Uterus (tissue), 2 donors: Measurements from ENCODE around the gene SEMA6C.

ENCODE experiments used
- CTCF ChIP-seq, 4 experiments: fragments of 200-600 bp in 2 of 4; fragments of 450-650 bp in 2 of 4; sonication (generic) in 2 of 4; IDR thresholded peaks; one replicate each; pipeline ENCODE4 v1.5.1; 2016 to 2019; ENCODE audit warnings: antibody characterized with exemption in 4 of 4, mild to moderate bottlenecking in 2 of 4, moderate library complexity in 1 of 4
- POLR2A ChIP-seq, 2 donors: fragments of 450-650 bp; IDR thresholded peaks; one replicate each; pipeline ENCODE4 v1.6.1; 2016; ENCODE audit warnings: antibody characterized with exemption in 2 of 2, mild to moderate bottlenecking in 1 of 2, moderate library complexity in 1 of 2

GRCh38 chr1:151189637-151190445 lies 43.4 kb upstream of the SEMA6C start, which contains the start of gene VPS72:
- TF ChIP-seq CTCF (IDR thresholded peaks at IDR 0.05) (peak in 3 of 4 experiments; percentile 39 to 63 (median 44)), POLR2A (IDR thresholded peaks at IDR 0.05) (peak; percentile 48 to 58)
